Stimulated activated CD4-positive, alpha-beta T cell treated with anti-CD3 and anti-CD28 coated beads, Interleukin-4, amount 100 ng/mL, for 1 hour (primary cell): ENCODE data around the gene SYNGAP1.
"Not testable (repeated sequence)": the region's sequence is repeated elsewhere in the genome, so short reads cannot be mapped to it uniquely, and the experiment has no call there.

Source experiments
- DNase-seq: peaks from one replicate; pipeline ENCODE4 v3.0.0-alpha.2; 2020

The SYNGAP1 gene

DNA sequence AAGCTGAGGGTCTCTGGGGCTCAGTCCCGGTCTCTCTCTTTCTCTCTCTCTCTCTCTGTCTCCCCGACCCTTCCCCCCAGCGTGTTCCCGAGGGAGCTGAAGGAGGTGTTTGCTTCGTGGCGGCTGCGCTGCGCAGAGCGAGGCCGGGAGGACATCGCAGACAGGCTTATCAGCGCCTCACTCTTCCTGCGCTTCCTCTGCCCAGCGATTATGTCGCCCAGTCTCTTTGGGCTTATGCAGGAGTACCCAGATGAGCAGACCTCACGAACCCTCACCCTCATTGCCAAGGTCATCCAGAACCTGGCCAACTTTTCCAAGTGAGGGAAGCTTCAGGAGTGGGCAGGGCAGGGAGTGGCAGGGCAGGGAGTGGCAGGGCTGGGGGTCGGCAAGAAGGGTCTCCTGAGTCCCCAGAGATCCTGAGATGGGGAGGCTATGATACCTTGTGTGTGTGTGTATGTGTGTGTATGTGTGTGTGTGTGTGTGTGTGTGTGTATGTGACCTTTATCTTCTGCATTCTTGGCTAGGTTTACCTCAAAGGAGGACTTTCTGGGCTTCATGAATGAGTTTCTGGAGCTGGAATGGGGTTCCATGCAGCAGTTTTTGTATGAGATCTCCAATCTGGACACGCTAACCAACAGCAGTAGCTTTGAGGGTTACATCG is 20.9 kb downstream of the SYNGAP1 start:
- no peak for DNase-seq

- no peak for DNase-seq
Measured at GRCh38 chr6:33441457-33441856, 21.6 kb downstream of the SYNGAP1 start.

GRCh38 chr6:33442283-33442682 is 22.4 kb downstream of the SYNGAP1 start:
- DNase-seq: no peak

GRCh38 chr6:33443025-33443424 is 23.2 kb downstream of the SYNGAP1 start:
- DNase-seq: no peak

GRCh38 chr6:33443619-33444504 is 24.0 kb downstream of the SYNGAP1 start:
- DNase-seq: no peak

GRCh38 chr6:33445119-33445603 is 25.3 kb downstream of the SYNGAP1 start:
- no peak for DNase-seq

- DNase-seq: no peak
Measured at GRCh38 chr6:33446356-33446755, 26.5 kb downstream of the SYNGAP1 start.

- DNase-seq: no peak
Measured at GRCh38 chr6:33450434-33450833, 30.6 kb downstream of the SYNGAP1 start.

- no peak for DNase-seq
Measured at GRCh38 chr6:33451606-33452005, 31.7 kb downstream of the SYNGAP1 start.

- DNase-seq: no peak
Measured at GRCh38 chr6:33452496-33452895, 32.6 kb downstream of the SYNGAP1 start.

GRCh38 chr6:33453393-33454008 is 33.6 kb downstream of the SYNGAP1 start:
- DNase-seq: no peak

DNA sequence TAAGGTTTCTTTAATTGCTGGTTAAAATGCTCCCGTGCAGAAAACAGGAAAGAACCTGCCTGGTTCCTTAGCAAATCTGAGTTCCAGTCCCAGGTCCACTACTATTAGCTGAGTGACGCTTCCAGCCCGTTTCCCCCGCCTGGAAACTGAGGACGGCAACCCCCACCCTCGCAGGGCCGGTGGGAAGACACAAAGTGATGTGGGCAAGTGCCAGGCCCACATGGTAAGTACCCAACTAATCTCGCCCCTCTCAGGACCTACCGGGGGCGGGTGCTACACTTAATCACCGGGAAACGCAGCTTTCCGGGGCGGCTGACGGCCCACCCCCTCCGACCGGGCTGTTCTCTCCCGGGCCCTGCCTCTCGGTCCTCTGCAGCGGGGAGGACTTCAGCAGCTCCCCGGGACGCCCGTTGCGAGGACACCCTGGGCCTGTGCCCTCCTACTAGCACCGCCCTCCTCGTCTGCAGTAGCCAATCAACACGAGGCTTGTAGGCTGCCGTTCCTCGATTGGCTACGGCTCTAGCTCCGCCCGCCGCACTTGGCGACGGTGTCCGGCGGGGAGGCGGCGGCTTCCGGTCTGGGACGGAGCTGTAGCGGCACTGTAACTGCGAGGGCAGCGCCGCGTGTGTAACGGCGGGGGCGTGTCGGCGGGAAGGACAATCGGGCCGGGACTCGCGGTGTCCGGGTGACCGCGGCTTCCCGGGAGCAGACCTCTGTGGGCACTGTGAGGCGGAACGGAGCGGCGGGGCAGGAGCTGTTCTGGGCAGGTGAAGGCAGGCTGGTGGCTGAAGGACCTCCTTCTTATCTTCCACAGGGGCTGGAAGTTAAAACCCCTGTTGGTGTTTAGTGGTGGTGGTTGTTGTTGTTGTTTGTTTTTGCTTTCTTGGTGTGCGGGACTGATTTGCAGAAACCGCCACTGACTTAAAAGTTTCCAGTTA is 34.4 kb downstream of the SYNGAP1 start, which contains the start of gene ZBTB9:
Gene ZBTB9, plus strand, starts transcription at position 568 of the 938 bp plus-strand sequence. CDS start 525 bp downstream, outside the sequence.
- peak; percentile 92 for DNase-seq

DNA sequence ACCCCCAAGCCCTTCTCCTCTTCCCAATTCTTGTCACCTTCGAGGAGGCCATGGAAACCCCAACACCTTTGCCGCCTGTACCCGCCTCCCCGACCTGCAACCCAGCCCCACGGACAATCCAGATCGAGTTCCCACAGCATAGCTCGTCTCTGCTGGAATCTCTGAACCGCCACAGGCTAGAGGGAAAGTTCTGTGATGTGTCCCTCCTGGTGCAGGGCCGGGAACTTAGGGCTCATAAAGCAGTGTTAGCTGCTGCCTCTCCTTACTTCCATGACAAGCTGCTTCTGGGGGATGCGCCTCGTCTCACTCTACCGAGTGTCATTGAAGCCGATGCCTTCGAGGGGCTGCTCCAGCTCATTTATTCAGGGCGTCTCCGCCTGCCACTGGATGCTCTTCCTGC is 35.2 kb downstream of the SYNGAP1 start:
- no peak for DNase-seq

- no peak for DNase-seq
Measured at GRCh38 chr6:33456156-33456555, 36.3 kb downstream of the SYNGAP1 start.

DNA sequence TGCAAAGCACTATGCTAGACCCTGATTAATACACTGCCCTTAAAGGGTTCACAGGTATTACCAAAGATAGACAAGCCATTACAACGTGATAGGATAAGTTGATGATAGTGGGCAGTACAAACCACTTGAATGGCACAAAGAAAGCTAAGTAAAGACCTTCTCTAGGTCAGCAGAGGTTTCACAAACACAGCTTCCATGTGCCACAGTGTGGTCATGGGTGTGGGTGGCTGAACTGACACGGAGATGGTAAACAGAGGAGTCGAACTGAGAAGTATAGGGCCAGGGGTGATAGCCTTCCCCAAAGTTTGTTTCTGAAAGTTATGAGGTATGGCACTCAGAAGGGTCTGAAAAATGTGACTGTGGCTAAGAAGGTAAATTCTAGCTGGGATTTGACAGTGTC is 38.8 kb downstream of the SYNGAP1 start:
- DNase-seq: no peak

DNA sequence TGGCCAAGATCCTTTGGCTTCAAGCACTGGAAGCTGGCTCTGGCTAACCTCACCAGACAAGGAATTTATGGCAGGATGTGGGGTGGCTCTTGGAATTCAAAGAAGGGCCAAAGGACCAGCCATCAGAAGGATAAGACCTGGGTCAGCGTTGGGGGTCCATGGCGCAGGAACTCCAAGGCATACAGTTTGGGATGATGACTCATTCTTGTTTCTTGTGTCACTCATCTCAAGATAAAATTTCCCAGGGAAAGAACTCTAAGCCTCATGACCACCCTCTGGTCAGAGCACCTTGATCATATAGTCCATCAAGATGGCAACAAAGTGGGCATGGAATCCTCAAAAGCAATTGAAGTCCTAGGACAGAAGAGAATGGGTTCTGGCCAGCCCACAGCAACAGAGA is 39.4 kb downstream of the SYNGAP1 start:
- DNase-seq: no peak

- no peak for DNase-seq
Measured at GRCh38 chr6:33466075-33466735, 46.3 kb downstream of the SYNGAP1 start.

GRCh38 chr6:33467091-33467490 is 47.2 kb downstream of the SYNGAP1 start:
- DNase-seq: no peak

DNA sequence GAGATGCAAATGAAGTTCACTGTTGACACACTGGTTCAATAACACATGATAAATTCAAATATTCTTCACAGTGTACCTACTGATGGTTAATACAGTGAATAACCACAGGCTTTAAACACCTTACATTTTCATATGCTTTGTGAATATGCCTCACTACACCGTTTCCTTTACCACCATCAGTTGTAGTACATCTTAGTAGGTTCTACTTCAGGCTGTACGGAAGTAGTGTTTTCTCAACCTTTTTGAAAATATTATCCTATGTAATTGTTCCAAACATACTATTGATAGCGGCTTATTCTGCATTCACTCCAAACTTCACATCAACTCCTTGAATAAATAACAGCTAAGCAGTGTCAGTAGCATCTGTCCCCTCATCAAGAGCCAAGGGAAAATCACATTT is 49.8 kb downstream of the SYNGAP1 start:
- DNase-seq: no peak

GRCh38 chr6:33477864-33478263 is 58.0 kb downstream of the SYNGAP1 start:
- no peak for DNase-seq

DNA sequence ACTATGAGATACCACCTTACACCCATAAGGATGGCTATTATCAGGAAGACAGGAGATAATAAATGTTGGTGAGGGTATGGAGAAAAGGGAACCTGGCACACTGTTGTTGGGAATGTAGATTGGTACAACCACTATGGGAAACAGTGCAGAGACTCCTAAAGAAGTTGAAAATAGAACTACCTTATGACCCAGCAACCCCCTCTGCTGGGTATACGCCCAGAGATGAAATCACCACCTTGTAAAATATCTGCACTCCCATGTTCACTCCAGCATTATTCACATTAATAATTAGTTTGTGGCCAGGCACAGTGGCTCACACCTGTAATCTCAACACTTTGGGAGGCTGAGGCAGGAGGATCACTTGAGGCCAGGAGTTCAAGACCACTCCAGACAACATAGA is 61.3 kb downstream of the SYNGAP1 start:
- no peak for DNase-seq

GRCh38 chr6:33482620-33483019 is 62.8 kb downstream of the SYNGAP1 start:
- DNase-seq: not testable (repeated sequence)
